ENCODE data around the gene MS4A10. TPM values are rescaled to one million over a fixed set of nuclear protein-coding genes. Genes with fewer than 3 reads are reported as not detected.

Gene MS4A10
- polyA plus RNA-seq, 4 donors, result 0.61 to 61.9 (median 31.3) TPM

- Histone ChIP-seq H3K9me3 (ENCODE audit: control insufficient read depth in 2 of 2, insufficient read depth in 1 of 2, low read depth in 1 of 2, low read length in 1 of 2) (no peaks in the 10 kb centered on the region), H3K4me1 (ENCODE audit: control insufficient read depth in 3 of 3, insufficient read depth in 2 of 3, low read depth in 1 of 3, low read length in 2 of 3) (no peaks in the 10 kb centered on the region), H3K27ac (ENCODE audit: low read depth in 1 of 3, low read length in 2 of 3) (no peak overlapping the region), H3K27me3 (ENCODE audit: control insufficient read depth in 3 of 3, insufficient read depth in 3 of 3, low read length in 3 of 3) (no peaks in the 10 kb centered on the region), H3K36me3 (ENCODE audit: control insufficient read depth in 3 of 3, insufficient read depth in 2 of 3, low read depth in 1 of 3, low read length in 3 of 3) (no peaks in the 10 kb centered on the region), H3K4me3 (ENCODE audit: low read depth in 1 of 3, low read length in 3 of 3) (no peak overlapping the region)
- DNase-seq (no peak), FAIRE-seq (no peak)
- WGBS, 3 donors, result 75 to 90% (median 75%) methylated on average over 5 to 6 of the region's 6 CpGs
Observed at GRCh38 chr11:60825790-60826189, 40.7 kb downstream of the MS4A10 start.

DNA sequence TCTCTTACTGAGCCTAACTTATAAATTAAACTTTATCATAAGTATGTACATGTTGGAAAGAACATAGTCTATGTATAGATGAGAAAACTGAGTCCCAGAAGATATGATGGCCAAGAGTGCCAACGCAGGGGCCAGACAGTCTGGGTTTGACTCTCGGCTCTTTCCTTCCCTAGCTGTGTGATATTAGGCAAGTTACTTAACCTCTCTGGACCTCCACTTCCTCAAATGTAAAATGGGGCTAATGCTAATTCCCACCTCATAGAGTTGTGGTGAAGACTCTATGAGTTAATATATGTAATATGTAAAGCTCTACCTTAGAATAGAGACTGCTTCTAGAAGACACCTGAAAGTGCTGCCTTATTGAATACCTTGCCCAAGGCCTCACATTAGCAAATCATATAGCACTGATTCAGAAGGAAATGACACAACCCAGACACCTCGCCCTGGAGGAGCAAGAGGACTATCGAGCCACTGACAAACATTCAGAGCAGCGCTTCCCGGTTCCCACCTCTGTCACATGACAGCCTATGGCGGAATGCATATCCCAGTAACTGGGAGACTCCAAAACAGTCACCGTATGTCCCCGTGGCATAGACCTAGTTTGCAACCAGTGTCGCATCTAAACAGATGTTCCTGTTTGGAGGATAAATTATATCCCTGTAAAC, 45.5 kb downstream of the MS4A10 start:
- FAIRE-seq (no peak), DNase-seq (no peak)
- WGBS, 3 donors, result 41 to 50% (median 45%) methylated on average over 10 of the region's 10 CpGs
- Histone ChIP-seq H3K4me1 (ENCODE audit: control insufficient read depth in 3 of 3, insufficient read depth in 2 of 3, low read depth in 1 of 3, low read length in 2 of 3) (no peaks in the 10 kb centered on the region), H3K36me3 (ENCODE audit: control insufficient read depth in 3 of 3, insufficient read depth in 2 of 3, low read depth in 1 of 3, low read length in 3 of 3) (no peaks in the 10 kb centered on the region), H3K27me3 (ENCODE audit: control insufficient read depth in 3 of 3, insufficient read depth in 3 of 3, low read length in 3 of 3) (no peaks in the 10 kb centered on the region), H3K27ac (ENCODE audit: low read depth in 1 of 3, low read length in 2 of 3) (no peak overlapping the region), H3K9me3 (ENCODE audit: control insufficient read depth in 2 of 2, insufficient read depth in 1 of 2, low read depth in 1 of 2, low read length in 1 of 2) (no peaks in the 10 kb centered on the region), H3K4me3 (ENCODE audit: low read depth in 1 of 3, low read length in 3 of 3) (no peak overlapping the region)

- Histone ChIP-seq H3K36me3 (ENCODE audit: control insufficient read depth in 3 of 3, insufficient read depth in 2 of 3, low read depth in 1 of 3, low read length in 3 of 3) (no peaks in the 10 kb centered on the region), H3K4me3 (ENCODE audit: low read depth in 1 of 3, low read length in 3 of 3) (no peak overlapping the region), H3K27me3 (ENCODE audit: control insufficient read depth in 3 of 3, insufficient read depth in 3 of 3, low read length in 3 of 3) (no peaks in the 10 kb centered on the region), H3K4me1 (ENCODE audit: control insufficient read depth in 3 of 3, insufficient read depth in 2 of 3, low read depth in 1 of 3, low read length in 2 of 3) (no peaks in the 10 kb centered on the region), H3K27ac (ENCODE audit: low read depth in 1 of 3, low read length in 2 of 3) (no peak overlapping the region), H3K9me3 (ENCODE audit: control insufficient read depth in 2 of 2, insufficient read depth in 1 of 2, low read depth in 1 of 2, low read length in 1 of 2) (no peaks in the 10 kb centered on the region)
- WGBS, 3 donors, result 19 to 24% (median 22%) methylated on average over 8 of the region's 8 CpGs
- no peak for FAIRE-seq
- peak; percentile 85 to 86 for DNase-seq
Observed at GRCh38 chr11:60831143-60831500, 46.0 kb downstream of the MS4A10 start.

DNA sequence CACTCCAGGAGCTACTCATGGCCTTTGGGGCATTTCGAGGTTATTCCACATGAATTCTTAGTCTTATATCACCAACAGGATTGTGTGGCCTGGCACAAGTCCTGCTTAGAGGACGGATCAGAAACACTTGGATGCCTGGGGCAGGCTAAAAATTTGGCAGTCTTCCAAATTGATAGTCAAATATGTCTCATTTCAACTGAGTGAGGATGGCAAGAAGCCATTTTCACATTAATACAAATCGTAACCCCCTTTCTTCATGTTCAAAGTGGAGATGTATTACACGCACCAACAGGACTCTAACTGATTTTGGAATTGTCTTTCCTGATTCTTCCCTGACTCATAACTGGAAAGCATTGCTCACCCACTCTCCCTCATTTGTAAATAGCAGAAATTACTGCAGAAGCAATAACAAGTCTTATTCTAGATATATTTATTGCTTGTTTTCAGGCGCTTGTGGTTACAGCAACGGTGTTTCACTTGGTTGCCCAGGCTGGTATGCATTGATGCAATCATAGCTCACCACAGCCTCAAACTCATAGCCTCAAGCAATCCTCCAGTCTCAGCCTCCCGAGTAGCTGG, 46.5 kb downstream of the MS4A10 start:
- FAIRE-seq, result no peak
- WGBS, 3 donors, result 41 to 55% (median 43%) methylated on average over 7 of the region's 7 CpGs
- H3K36me3 ChIP-seq (ENCODE audit: control insufficient read depth in 3 of 3, insufficient read depth in 2 of 3, low read depth in 1 of 3, low read length in 3 of 3), result no peaks in the 10 kb centered on the region
- no peak for DNase-seq
- H3K4me1 ChIP-seq (ENCODE audit: control insufficient read depth in 3 of 3, insufficient read depth in 2 of 3, low read depth in 1 of 3, low read length in 2 of 3), result no peaks in the 10 kb centered on the region
- no peaks in the 10 kb centered on the region for H3K27me3 ChIP-seq (ENCODE audit: control insufficient read depth in 3 of 3, insufficient read depth in 3 of 3, low read length in 3 of 3)
- H3K27ac ChIP-seq (ENCODE audit: low read depth in 1 of 3, low read length in 2 of 3), result no peak overlapping the region
- no peaks in the 10 kb centered on the region for H3K9me3 ChIP-seq (ENCODE audit: control insufficient read depth in 2 of 2, insufficient read depth in 1 of 2, low read depth in 1 of 2, low read length in 1 of 2)
- H3K4me3 ChIP-seq (ENCODE audit: low read depth in 1 of 3, low read length in 3 of 3), result no peak overlapping the region

DNA sequence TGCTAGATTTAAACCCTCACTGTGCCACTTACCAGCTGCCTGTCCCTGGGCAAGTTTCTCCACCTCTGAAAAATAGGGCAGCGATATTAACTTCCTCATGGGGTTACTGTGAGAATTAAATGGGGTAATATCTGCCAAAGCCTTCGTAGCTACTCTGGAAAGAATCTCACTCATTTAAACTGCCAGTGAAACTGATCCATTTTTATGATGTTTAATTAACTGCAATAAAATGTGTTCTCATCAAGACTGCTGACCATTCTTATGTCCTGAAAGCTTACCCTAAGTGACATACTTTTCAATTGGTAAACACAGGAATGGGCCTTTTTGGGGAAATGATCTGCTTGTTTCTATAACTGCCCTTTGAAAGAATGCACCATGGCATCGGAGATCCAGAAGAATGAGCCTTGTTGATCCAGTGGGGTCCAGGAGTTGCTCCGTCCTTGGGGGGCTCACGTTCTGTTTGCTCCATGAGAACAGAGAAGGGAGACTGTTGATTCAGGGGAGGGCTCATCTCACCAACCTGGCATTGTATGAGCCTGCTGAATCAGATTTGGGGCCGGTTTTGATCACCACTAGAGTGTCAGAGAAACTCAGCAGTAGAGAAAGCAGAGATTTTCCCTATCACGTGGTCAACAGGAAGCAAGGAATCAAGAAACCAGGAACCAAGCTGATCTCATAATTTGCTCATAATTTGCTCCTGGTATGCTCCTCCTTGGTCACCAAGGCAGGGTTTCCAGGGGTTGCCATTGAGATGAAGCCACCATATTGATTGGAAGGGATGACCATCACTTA, 49.8 kb downstream of the MS4A10 start:
- H3K9me3 ChIP-seq (ENCODE audit: control insufficient read depth in 2 of 2, insufficient read depth in 1 of 2, low read depth in 1 of 2, low read length in 1 of 2), result no peaks in the 10 kb centered on the region
- FAIRE-seq (no peak), DNase-seq (no peak)
- WGBS, 3 donors, result 55 to 60% (median 55%) methylated on average over 7 of the region's 7 CpGs
- no peaks in the 10 kb centered on the region for H3K4me1 ChIP-seq (ENCODE audit: control insufficient read depth in 3 of 3, insufficient read depth in 2 of 3, low read depth in 1 of 3, low read length in 2 of 3)
- no peaks in the 10 kb centered on the region for H3K27me3 ChIP-seq (ENCODE audit: control insufficient read depth in 3 of 3, insufficient read depth in 3 of 3, low read length in 3 of 3)
- H3K4me3 ChIP-seq (ENCODE audit: low read depth in 1 of 3, low read length in 3 of 3), result no peak overlapping the region
- no peaks in the 10 kb centered on the region for H3K36me3 ChIP-seq (ENCODE audit: control insufficient read depth in 3 of 3, insufficient read depth in 2 of 3, low read depth in 1 of 3, low read length in 3 of 3)
- no peak overlapping the region for H3K27ac ChIP-seq (ENCODE audit: low read depth in 1 of 3, low read length in 2 of 3)

DNA sequence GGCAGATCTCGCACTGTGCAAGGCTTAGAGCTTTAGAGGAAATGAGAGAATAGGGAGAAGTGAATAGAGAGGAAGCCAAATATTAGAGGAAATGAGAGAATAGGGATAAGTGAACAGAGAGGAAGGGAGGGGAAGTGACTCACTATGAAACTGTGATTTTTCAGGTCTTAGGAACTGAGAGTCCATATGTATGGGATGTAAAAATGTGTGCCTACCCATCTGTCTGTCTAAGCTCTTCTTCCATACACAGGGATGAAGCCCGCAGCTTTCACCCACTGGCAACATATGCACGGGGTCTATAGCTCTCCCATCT, 50.4 kb downstream of the MS4A10 start:
- WGBS, 3 donors, result 79 to 88% (median 87%) methylated on average over 3 of the region's 3 CpGs
- H3K27me3 ChIP-seq (ENCODE audit: control insufficient read depth in 3 of 3, insufficient read depth in 3 of 3, low read length in 3 of 3), result no peaks in the 10 kb centered on the region
- DNase-seq, result no peak
- no peak overlapping the region for H3K27ac ChIP-seq (ENCODE audit: low read depth in 1 of 3, low read length in 2 of 3)
- no peak for FAIRE-seq
- no peak overlapping the region for H3K4me3 ChIP-seq (ENCODE audit: low read depth in 1 of 3, low read length in 3 of 3)
- no peaks in the 10 kb centered on the region for H3K9me3 ChIP-seq (ENCODE audit: control insufficient read depth in 2 of 2, insufficient read depth in 1 of 2, low read depth in 1 of 2, low read length in 1 of 2)
- no peaks in the 10 kb centered on the region for H3K36me3 ChIP-seq (ENCODE audit: control insufficient read depth in 3 of 3, insufficient read depth in 2 of 3, low read depth in 1 of 3, low read length in 3 of 3)
- H3K4me1 ChIP-seq (ENCODE audit: control insufficient read depth in 3 of 3, insufficient read depth in 2 of 3, low read depth in 1 of 3, low read length in 2 of 3), result no peaks in the 10 kb centered on the region

DNA sequence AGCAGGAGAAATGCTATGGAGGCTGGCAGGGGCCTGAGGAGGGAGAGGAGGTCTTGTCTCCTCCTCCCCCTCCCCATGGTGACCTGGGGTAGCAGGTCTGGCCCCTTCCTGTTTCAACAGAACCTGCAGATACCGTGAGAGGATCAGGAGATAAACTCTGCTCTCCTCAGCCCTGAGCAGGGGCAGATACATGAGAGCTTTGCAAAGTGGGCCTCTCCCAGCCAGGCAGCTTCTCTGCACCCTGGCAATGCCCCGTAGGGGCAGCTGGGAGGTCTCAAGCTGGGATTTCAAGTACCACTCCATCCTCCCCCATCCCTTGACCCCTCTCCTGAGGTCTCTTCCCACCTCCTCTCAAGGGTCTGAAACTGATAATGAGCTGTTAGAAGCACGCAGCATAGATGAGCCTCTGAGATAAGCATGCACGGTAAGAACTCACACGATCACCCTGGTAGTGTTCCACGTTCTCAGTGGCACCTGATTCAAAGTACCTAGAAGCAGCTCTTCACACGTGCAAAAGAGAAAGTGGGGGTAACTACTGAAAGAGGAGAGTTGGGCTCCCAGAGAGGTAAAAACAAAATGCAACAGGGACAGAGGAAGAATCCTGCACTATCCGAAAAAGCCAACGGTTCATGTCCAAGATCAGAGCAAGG, 51.9 kb downstream of the MS4A10 start:
- 67 to 77% (median 67%) methylated on average over 9 of the region's 9 CpGs for WGBS, 3 donors
- no peak overlapping the region for H3K4me3 ChIP-seq (ENCODE audit: low read depth in 1 of 3, low read length in 3 of 3)
- FAIRE-seq, result no peak
- peaks cover 0 to 8% (median 6%) of the 10 kb centered on the region in 3 donors for H3K4me1 ChIP-seq (ENCODE audit: control insufficient read depth in 3 of 3, insufficient read depth in 2 of 3, low read depth in 1 of 3, low read length in 2 of 3)
- no peak overlapping the region for H3K27ac ChIP-seq (ENCODE audit: low read depth in 1 of 3, low read length in 2 of 3)
- H3K27me3 ChIP-seq (ENCODE audit: control insufficient read depth in 3 of 3, insufficient read depth in 3 of 3, low read length in 3 of 3), result no peaks in the 10 kb centered on the region
- no peaks in the 10 kb centered on the region for H3K9me3 ChIP-seq (ENCODE audit: control insufficient read depth in 2 of 2, insufficient read depth in 1 of 2, low read depth in 1 of 2, low read length in 1 of 2)
- DNase-seq, result no peak
- no peaks in the 10 kb centered on the region for H3K36me3 ChIP-seq (ENCODE audit: control insufficient read depth in 3 of 3, insufficient read depth in 2 of 3, low read depth in 1 of 3, low read length in 3 of 3)

DNA sequence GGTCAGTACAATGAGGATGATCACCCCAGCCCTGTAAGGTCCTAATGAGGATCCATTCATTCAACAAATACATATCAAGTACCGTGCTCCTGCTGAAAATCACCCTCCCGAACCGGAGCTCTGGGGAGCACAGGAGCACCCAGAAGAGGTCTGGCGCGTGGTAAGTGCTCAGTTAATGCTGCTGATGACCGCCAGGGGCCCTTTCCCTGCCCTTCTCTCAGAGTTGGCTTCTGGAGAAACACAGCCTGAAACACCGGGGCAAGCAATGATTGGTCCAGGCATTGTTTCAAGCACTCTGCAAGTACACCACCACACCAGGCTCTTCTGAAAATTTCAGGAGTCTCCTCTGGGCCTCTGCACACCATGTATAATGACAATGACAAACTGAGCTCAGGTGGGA, 53.0 kb downstream of the MS4A10 start:
- 86 to 92% (median 91%) methylated on average over 7 of the region's 7 CpGs for WGBS, 3 donors
- Histone ChIP-seq H3K4me1 (ENCODE audit: control insufficient read depth in 3 of 3, insufficient read depth in 2 of 3, low read depth in 1 of 3, low read length in 2 of 3) (peaks cover 3 to 10% (median 8%) of the 10 kb centered on the region in 3 donors), H3K36me3 (ENCODE audit: control insufficient read depth in 3 of 3, insufficient read depth in 2 of 3, low read depth in 1 of 3, low read length in 3 of 3) (no peaks in the 10 kb centered on the region), H3K27me3 (ENCODE audit: control insufficient read depth in 3 of 3, insufficient read depth in 3 of 3, low read length in 3 of 3) (no peaks in the 10 kb centered on the region), H3K9me3 (ENCODE audit: control insufficient read depth in 2 of 2, insufficient read depth in 1 of 2, low read depth in 1 of 2, low read length in 1 of 2) (no peaks in the 10 kb centered on the region), H3K4me3 (ENCODE audit: low read depth in 1 of 3, low read length in 3 of 3) (no peak overlapping the region), H3K27ac (ENCODE audit: low read depth in 1 of 3, low read length in 2 of 3) (no peak overlapping the region)
- no peak for FAIRE-seq
- DNase-seq, result no peak

Data from small intestine (tissue), 7 donors.